ENCODE measurements around the gene SMOC2. TPM values are rescaled to one million over a fixed set of nuclear protein-coding genes. Genes with fewer than 3 reads are reported as not detected.

The SMOC2 gene
- total and polyA plus RNA-seq, 2 experiments from 2014 or later, result 51.0 to 88.7 TPM

GRCh38 chr6:168468045-168468444 lies 27.1 kb downstream of the SMOC2 start:
- Histone ChIP-seq H3K79me2 (no peaks in the 10 kb centered on the region), H4K20me1 (ENCODE audit: insufficient read depth, poor library complexity, severe bottlenecking) (no peaks in the 10 kb centered on the region), H3K27ac (no peak overlapping the region), H3K4me3 (no peak overlapping the region), H3K36me3 (replicated peaks; ENCODE audit: insufficient read depth, low read depth) (no peaks in the 10 kb centered on the region), H3K4me2 (no peak overlapping the region), H3K9me3 (ENCODE audit: low read depth) (no peaks in the 10 kb centered on the region), H3K9me2 (replicated peaks; ENCODE audit: insufficient read depth) (no peaks in the 10 kb centered on the region), H3K27me3 (no peaks in the 10 kb centered on the region), H3K4me1 (ENCODE audit: insufficient read depth) (no peaks in the 10 kb centered on the region), H2AFZ (no peak overlapping the region)
- no peak for DNase-seq (ENCODE audit: low spot score)
- 87% methylated on average over 5 of the region's 5 CpGs for WGBS (ENCODE audit: low lambda C conversion rate, missing lambda C conversion rate)
- no peak for TF ChIP-seq CTCF (IDR thresholded peaks at IDR 0.05; ENCODE audit: poor library complexity)
- no peak for TF ChIP-seq EZH2 (IDR thresholded peaks at IDR 0.05; ENCODE audit: borderline replicate concordance)
- no peak for TF ChIP-seq EZH2phosphoT487 (IDR thresholded peaks at IDR 0.05; ENCODE audit: low read depth, severe bottlenecking, unreplicated experiment)

GRCh38 chr6:168469521-168469920 lies 28.5 kb downstream of the SMOC2 start:
- TF ChIP-seq EZH2phosphoT487 (IDR thresholded peaks at IDR 0.05; ENCODE audit: low read depth, severe bottlenecking, unreplicated experiment), result no peak
- TF ChIP-seq CTCF (IDR thresholded peaks at IDR 0.05; ENCODE audit: poor library complexity), result no peak
- TF ChIP-seq EZH2 (IDR thresholded peaks at IDR 0.05; ENCODE audit: borderline replicate concordance), result no peak
- Histone ChIP-seq H3K9me2 (replicated peaks; ENCODE audit: insufficient read depth) (no peaks in the 10 kb centered on the region), H2AFZ (no peak overlapping the region), H3K27ac (no peak overlapping the region), H3K4me3 (no peak overlapping the region), H3K4me1 (ENCODE audit: insufficient read depth) (no peaks in the 10 kb centered on the region), H3K36me3 (replicated peaks; ENCODE audit: insufficient read depth, low read depth) (no peaks in the 10 kb centered on the region), H3K4me2 (no peak overlapping the region), H3K79me2 (no peaks in the 10 kb centered on the region), H4K20me1 (ENCODE audit: insufficient read depth, poor library complexity, severe bottlenecking) (no peaks in the 10 kb centered on the region), H3K27me3 (no peaks in the 10 kb centered on the region), H3K9me3 (ENCODE audit: low read depth) (no peaks in the 10 kb centered on the region)
- DNase-seq (ENCODE audit: low spot score), result no peak
- 74% methylated on average over 14 of the region's 14 CpGs for WGBS (ENCODE audit: low lambda C conversion rate, missing lambda C conversion rate)

- Histone ChIP-seq H3K4me1 (ENCODE audit: insufficient read depth) (no peaks in the 10 kb centered on the region), H3K27ac (no peak overlapping the region)
Measured at GRCh38 chr6:168469926-168470325, 28.9 kb downstream of the SMOC2 start.

More at GRCh38 chr6:168469926-168470325, 28.9 kb downstream of the SMOC2 start:
- Histone ChIP-seq H3K9me3 (ENCODE audit: low read depth) (no peaks in the 10 kb centered on the region), H4K20me1 (ENCODE audit: insufficient read depth, poor library complexity, severe bottlenecking) (no peaks in the 10 kb centered on the region), H3K27me3 (no peaks in the 10 kb centered on the region), H3K4me2 (no peak overlapping the region), H3K36me3 (replicated peaks; ENCODE audit: insufficient read depth, low read depth) (no peaks in the 10 kb centered on the region), H3K4me3 (no peak overlapping the region), H2AFZ (no peak overlapping the region), H3K9me2 (replicated peaks; ENCODE audit: insufficient read depth) (no peaks in the 10 kb centered on the region), H3K79me2 (no peaks in the 10 kb centered on the region)
- TF ChIP-seq EZH2phosphoT487 (IDR thresholded peaks at IDR 0.05; ENCODE audit: low read depth, severe bottlenecking, unreplicated experiment) (no peak), EZH2 (IDR thresholded peaks at IDR 0.05; ENCODE audit: borderline replicate concordance) (no peak), CTCF (IDR thresholded peaks at IDR 0.05; ENCODE audit: poor library complexity) (no peak)
- DNase-seq (ENCODE audit: low spot score), result no peak
- 95% methylated on average over 5 of the region's 5 CpGs for WGBS (ENCODE audit: low lambda C conversion rate, missing lambda C conversion rate)
